Measurements from ENCODE around the gene TMX1. TPM values are rescaled to one million over a fixed set of nuclear protein-coding genes. Genes with fewer than 3 reads are reported as not detected.

The TMX1 gene
- total RNA-seq, 1 donor: 55.4 TPM

DNA sequence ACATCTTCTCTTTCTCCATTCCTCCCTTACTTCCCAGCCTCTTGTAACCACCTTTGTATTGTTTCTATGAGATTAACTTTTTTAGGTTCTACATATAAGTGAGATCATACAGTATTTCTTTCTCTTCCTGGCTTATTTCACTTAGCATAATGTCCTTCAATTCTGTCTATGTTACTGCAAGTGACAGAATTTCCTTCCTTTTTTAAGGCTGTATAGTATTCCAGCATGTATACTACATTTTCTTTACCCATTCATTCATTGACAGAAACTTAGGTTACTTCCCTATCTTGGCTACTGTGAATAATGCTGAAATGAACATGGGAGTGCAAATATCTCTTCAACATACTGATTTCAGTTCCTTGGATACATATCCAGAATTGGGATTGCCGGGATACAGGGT, 18.2 kb downstream of the TMX1 start:
- Histone ChIP-seq H3K4me2 (ENCODE audit: insufficient read depth, low read length) (no peak overlapping the region), H3K4me3 (ENCODE audit: insufficient read depth, low read length) (no peak overlapping the region), H3K27me3 (ENCODE audit: insufficient read depth, low read length) (no peaks in the 10 kb centered on the region), H2AFZ (ENCODE audit: low read length) (no peak overlapping the region), H4K20me1 (ENCODE audit: insufficient read depth, low read length) (no peaks in the 10 kb centered on the region), H3K27ac (ENCODE audit: low read depth, low read length) (no peak overlapping the region), H3K79me2 (ENCODE audit: insufficient read depth, low read length) (no peaks in the 10 kb centered on the region), H3K4me1 (ENCODE audit: insufficient read depth, low read length) (no peaks in the 10 kb centered on the region), H3K36me3 (ENCODE audit: insufficient read depth, low read length) (peaks cover 15% of the 10 kb centered on the region), H3K9me3 (ENCODE audit: low read depth, low read length) (no peaks in the 10 kb centered on the region)
- no peak for TF ChIP-seq CTCF (IDR thresholded peaks at IDR 0.05; ENCODE audit: extremely low read depth, low read depth, low read length)
- DNase-seq (ENCODE audit: insufficient read length, low spot score, missing footprints): no peak

GRCh38 chr14:51258788-51259187, 18.7 kb downstream of the TMX1 start:
- no peaks in the 10 kb centered on the region for H4K20me1 ChIP-seq (ENCODE audit: insufficient read depth, low read length)
- no peak for TF ChIP-seq CTCF (IDR thresholded peaks at IDR 0.05; ENCODE audit: extremely low read depth, low read depth, low read length)
- H3K27me3 ChIP-seq (ENCODE audit: insufficient read depth, low read length): no peaks in the 10 kb centered on the region
- no peak overlapping the region for H3K27ac ChIP-seq (ENCODE audit: low read depth, low read length)
- H3K4me1 ChIP-seq (ENCODE audit: insufficient read depth, low read length): no peaks in the 10 kb centered on the region
- H3K9me3 ChIP-seq (ENCODE audit: low read depth, low read length): no peaks in the 10 kb centered on the region
- H3K4me2 ChIP-seq (ENCODE audit: insufficient read depth, low read length): no peak overlapping the region
- H3K79me2 ChIP-seq (ENCODE audit: insufficient read depth, low read length): no peaks in the 10 kb centered on the region
- no peak for DNase-seq (ENCODE audit: insufficient read length, low spot score, missing footprints)
- H2AFZ ChIP-seq (ENCODE audit: low read length): no peak overlapping the region
- no peak overlapping the region for H3K4me3 ChIP-seq (ENCODE audit: insufficient read depth, low read length)
- peaks cover 15% of the 10 kb centered on the region for H3K36me3 ChIP-seq (ENCODE audit: insufficient read depth, low read length)

DNA sequence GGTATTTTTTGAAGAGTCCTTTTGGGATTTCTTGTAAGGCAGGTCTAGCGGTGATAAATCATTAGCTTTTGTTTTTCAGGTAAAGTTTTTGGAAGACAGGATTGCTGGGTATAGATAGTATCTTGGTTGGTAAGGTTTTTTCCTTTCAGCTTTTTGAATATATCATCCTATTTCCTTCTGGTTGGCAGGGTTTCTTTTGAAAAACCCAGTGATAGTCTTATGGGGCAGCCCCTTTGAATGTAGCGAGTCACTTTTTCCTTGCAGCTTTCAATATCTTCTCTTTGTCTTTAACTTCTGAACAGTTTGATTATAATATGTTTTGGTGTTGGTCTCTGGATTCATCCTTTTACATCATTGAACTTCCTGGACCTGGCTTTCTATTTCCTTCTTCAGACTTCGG, 20.2 kb downstream of the TMX1 start:
- no peak overlapping the region for H3K4me3 ChIP-seq (ENCODE audit: insufficient read depth, low read length)
- TF ChIP-seq CTCF (IDR thresholded peaks at IDR 0.05; ENCODE audit: extremely low read depth, low read depth, low read length): no peak
- H3K4me2 ChIP-seq (ENCODE audit: insufficient read depth, low read length): no peak overlapping the region
- no peak for DNase-seq (ENCODE audit: insufficient read length, low spot score, missing footprints)
- no peaks in the 10 kb centered on the region for H3K79me2 ChIP-seq (ENCODE audit: insufficient read depth, low read length)
- no peak overlapping the region for H2AFZ ChIP-seq (ENCODE audit: low read length)
- no peaks in the 10 kb centered on the region for H3K4me1 ChIP-seq (ENCODE audit: insufficient read depth, low read length)
- H4K20me1 ChIP-seq (ENCODE audit: insufficient read depth, low read length): no peaks in the 10 kb centered on the region
- H3K36me3 ChIP-seq (ENCODE audit: insufficient read depth, low read length): peaks cover 9% of the 10 kb centered on the region
- no peaks in the 10 kb centered on the region for H3K27me3 ChIP-seq (ENCODE audit: insufficient read depth, low read length)
- H3K27ac ChIP-seq (ENCODE audit: low read depth, low read length): no peak overlapping the region
- H3K9me3 ChIP-seq (ENCODE audit: low read depth, low read length): no peaks in the 10 kb centered on the region

- no peak for TF ChIP-seq CTCF (IDR thresholded peaks at IDR 0.05; ENCODE audit: extremely low read depth, low read depth, low read length)
- Histone ChIP-seq H3K9me3 (ENCODE audit: low read depth, low read length) (no peaks in the 10 kb centered on the region), H3K27me3 (ENCODE audit: insufficient read depth, low read length) (no peaks in the 10 kb centered on the region), H2AFZ (ENCODE audit: low read length) (no peak overlapping the region), H3K27ac (ENCODE audit: low read depth, low read length) (no peak overlapping the region), H3K36me3 (ENCODE audit: insufficient read depth, low read length) (peaks cover 9% of the 10 kb centered on the region), H3K4me1 (ENCODE audit: insufficient read depth, low read length) (no peaks in the 10 kb centered on the region), H3K4me2 (ENCODE audit: insufficient read depth, low read length) (no peak overlapping the region), H3K79me2 (ENCODE audit: insufficient read depth, low read length) (no peaks in the 10 kb centered on the region), H3K4me3 (ENCODE audit: insufficient read depth, low read length) (no peak overlapping the region), H4K20me1 (ENCODE audit: insufficient read depth, low read length) (no peaks in the 10 kb centered on the region)
- DNase-seq (ENCODE audit: insufficient read length, low spot score, missing footprints): no peak
These were observed 21.1 kb downstream of the TMX1 start for GRCh38 chr14:51261151-51261550.

All from osteoblast (primary cell).